GM18520 (cell line): ENCODE measurements around the gene PACRG.

Experiments used
- ATAC-seq: cut with Tn5 transposase; IDR thresholded peaks from one replicate; pipeline ENCODE4 v1.9.1; 2021; ENCODE audit not compliant: unreplicated experiment

PACRG gene

DNA sequence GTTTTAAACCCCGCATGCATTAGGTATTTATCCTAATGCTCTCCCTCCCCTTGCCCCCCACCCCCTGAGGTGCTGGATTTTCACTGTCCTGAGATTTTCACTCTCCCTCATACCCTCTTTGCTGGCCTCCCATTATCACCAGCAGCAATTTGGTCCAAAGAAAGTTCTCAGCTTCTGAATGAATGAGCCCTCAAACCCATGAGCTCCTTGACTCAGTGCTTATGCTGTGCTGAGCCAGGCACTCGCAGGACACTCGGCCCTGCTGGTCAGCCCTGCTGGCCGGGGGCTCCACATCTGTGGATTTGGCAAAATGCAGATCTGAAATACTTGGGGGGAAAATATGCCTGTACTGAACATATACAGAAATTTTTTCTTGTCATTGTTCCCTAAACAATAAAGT is 533.6 kb downstream of the PACRG start:
- ATAC-seq: no peak

DNA sequence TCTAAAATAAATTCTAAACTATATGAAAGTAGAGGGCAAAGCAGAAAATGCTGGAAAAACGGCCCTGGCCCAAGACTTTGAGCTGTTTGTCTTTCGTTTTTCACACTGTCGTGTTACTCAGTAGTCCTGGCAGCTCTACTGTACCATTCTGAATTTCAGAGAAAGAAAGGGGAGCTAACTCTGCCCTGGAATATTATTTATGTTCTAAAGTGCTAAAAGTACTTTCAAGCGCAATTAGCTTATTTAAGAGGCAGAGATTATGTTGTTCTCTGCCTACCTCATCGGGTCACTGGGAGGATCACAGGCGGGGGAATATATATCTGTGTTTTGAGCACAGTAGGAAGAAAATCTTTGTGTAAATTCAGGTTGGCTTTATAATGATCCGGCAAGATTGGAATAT is 534.3 kb downstream of the PACRG start:
- no peak for ATAC-seq

DNA sequence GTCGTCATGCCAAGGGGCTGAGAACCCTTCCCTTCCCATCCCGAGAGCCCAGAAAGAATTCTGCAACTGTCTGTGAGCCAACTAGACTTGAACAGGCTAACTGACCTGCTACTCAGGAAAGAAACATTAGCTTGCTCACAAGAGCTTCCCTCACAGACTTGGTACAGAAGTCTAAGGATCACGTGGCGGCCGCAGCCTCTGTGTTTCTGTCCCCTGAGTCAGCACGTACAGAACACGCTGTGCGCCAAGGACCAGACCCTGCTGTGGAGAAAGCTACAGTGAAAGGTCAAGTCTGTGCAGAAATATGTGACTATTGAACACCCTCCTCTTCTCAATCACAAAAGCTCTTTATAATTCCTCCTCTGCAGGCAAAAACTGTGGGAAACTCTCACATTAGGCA is 535.4 kb downstream of the PACRG start:
- ATAC-seq: no peak

DNA sequence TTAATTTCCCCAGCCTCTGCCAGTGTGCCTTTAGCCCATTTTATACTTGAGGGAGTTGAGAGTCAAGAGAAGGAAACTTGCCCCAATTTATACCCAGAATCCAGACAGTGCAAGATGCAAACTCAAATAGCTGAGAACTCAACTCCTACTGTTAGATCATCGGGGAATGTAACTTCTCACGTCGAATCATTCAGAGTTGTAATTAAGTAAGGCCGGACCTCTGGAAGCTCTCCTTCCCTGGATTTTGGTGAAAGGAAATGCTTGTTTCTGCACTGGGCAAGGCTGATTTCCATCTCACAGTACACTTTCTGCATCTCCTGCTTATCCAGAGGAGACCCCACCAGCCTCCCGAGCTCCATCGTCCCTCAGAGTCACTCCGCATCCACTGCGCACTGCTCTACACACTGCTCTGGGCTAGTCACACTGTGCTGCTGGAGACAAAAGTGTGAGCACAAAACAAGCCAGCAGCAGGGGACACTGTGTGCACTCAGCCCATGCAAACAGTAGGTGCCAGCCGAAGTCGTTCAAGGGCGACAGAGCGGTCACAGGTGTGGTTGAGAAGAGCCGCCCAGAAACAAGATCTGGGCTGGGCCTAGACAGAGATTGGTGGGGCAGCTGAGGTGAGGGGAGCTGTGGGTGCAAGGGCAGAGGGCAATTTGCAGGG is 536.4 kb downstream of the PACRG start:
- no peak for ATAC-seq

DNA sequence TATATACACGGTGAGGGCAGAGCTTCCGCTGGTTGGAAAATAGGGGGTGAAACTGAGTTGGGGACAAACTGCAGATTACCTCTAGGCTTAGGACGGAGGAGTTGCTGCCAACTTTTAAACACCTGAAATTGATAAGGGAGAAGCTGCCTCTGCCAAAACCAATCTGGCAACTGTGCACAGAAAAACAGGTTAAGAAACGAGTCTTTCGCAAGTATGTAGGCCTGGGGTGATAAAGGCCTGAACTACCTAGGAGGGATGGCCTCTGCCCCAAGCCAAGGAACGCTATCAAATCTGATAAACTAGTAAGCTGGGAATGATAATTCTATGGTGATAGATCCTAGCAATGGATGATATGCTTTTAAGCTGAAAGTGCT is 536.9 kb downstream of the PACRG start:
- no peak for ATAC-seq

DNA sequence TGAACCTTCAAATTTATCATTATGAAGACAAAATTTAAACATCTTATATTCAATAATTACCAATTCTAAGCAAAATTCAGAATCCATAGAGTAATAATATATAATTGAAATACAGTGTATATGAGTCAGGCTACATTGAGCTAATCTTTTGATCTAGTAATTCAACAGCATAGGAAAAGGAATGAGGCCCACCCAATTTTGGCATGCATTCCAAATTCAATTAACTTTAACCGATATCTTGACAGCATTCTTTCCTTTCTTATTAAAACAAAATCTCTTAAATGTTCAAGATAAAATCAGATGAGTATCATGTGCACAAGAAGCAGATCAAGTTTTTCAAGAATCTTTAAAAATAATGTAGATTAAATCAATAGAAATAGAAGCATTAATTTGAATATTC is 553.9 kb downstream of the PACRG start:
- no peak for ATAC-seq

DNA sequence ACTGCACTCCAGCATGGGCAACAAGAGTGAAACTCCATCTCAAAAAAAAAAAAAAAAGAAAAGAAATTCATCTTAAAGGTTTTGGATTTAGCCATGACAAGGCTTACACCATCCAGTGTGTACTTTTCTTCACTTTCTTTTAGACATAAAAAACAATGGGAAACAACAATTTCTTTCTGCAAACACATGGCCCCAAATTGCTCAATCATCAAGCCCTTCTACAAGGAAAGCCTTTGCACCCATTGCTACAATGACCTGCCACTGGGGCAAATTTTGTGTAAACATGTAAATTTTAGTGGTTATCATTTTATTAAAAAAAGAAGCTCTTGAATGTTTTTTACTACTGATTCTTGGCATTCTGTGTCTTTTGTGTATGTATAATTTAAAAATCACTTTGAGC is 554.9 kb downstream of the PACRG start:
- ATAC-seq: no peak

DNA sequence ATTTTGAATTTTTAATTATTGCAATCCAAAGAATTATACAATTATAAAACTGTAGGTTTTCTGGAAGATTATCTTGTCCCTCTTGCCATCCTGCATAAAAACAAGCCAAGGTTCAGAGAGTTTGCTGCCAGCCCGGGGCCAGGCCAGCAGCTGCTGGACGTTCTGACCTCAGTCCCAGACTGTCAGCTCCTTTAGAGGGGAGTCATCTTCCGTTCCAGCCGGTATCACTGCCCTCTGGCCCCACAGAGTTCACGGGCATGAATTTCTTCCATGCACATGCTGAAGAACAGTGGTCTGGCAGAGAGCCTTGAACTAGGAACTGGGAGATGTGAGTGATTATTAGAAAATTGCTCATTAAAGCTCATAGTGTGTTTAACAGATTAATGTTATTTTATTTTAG is 556.4 kb downstream of the PACRG start:
- ATAC-seq: no peak

DNA sequence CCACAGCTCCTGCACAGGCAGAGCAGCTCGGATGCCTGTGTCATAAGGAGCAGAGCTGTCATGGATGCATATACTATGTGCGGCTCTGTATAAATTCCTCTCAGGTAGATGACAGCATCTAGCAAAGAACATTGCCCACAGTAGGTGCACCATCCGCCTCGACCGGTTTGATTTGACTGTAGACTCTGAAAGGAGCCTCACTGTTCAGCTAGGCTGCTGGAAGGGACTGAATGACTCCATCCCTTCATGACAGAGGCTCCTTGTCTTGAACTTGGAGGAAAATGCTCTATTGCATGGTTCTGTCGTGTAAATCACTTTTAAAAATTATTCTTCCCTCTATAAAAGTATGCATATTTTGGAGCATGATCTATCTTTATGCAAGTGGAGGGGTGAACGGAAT is 557.9 kb downstream of the PACRG start:
- no peak for ATAC-seq

DNA sequence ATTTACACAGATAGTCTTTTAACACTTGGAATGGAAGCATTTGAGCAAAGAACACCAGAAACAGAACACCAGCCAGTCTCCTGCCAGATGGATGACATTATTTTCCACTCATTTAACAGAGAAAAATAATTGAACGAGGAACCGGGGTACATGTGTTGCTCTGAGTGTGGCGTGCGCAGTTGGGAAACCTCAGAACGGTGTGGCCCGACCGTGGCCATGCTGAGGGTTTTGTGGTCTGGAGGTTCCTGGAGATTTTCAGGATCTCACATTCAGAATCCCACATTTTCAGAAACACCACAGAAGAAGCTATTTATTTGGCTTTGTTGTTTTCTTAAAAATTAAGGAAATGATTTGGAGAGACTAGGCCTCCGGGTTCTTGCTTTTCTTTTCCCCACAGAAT is 559.9 kb downstream of the PACRG start:
- ATAC-seq: no peak

DNA sequence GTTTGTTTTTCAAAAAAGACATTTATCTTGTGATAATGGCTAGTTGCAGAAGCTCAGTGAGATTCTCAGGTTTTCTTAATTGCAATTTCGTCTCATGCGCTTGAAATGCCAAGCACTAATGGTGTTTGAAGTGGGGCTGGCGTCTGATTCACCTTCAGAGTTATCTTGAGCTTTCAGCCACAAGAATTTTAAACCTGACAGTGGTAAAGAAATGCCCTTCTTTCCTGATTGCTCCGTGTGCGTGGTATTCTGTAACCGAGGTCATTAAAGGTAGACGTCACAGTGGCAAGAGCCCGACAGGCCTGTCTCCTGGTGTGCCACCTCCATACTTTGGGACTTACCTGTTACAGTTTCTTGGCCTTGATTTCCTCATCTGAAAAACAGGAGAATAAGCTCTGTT is 560.3 kb downstream of the PACRG start:
- ATAC-seq: no peak

DNA sequence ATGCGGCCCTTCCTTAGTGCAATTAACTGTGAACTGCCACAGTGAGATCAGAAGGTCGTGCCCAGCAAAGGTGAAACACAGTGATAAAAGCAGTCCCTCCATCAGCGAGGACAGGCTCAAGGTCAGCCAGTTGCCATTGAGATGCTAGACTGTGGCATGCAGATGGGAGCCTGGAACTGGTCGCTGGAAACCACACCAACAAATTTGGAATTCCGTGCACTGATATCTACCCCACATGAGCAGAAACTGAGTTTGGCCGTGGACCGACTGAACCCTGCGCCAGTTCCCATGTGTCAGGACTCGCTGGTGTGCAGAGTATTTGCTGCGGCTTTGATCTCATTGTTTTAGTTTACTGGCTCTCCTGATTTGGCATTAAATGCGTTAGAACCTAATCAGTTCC is 561.1 kb downstream of the PACRG start:
- no peak for ATAC-seq

DNA sequence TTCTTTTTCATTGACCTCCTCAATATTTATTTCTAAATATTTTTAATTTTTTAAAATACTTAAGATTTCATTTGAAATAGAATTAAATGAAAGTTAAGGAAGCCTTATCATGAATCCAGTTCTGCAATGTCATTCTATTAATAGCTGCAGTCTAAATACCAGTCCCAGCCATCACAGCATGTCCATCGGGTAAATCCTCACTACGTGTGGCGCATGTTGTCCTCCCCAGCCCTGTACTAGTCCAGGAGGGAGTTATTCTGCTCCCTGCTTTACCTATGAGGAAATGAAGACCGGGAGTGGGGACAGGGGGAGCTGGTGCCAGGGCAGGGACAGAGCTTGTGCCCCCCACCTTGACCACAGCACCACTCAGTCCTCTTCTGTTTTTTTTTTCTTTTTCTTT is 561.7 kb downstream of the PACRG start:
- no peak for ATAC-seq

DNA sequence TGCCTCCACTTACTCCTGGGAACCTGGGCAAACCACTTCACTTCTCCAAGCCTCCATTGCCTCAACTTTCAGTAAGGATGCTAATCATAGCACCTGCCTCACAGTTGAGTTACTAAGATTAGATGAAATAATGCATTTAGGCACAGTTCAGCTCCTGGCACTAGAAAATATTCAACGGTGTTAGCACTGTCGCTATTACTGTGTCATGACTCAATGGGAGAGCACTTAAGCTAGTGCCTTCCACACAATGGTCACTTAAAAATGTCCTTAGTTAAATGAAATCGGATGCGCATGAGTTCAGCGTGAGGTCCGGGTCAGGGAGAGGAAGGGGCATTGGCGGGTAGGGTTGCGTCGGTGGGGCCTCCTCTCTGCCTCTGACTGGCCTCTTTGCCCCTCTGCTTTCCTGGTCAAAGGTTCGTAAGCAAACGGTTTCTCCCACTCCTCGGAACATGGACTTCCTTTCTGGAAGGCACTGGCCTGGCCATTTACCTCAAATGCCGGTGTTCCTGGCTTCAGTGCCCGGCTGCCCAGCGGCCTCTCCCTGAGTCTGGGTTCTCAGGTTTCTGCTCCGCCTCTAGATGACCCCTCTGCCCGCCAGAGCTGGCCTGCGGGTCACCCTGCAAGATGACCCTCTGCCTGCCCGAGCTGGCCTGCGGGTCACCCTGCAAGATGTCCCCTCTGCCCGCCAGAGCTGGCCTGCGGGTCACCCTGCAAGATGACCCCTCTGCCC is 562.9 kb downstream of the PACRG start:
- ATAC-seq: no peak

DNA sequence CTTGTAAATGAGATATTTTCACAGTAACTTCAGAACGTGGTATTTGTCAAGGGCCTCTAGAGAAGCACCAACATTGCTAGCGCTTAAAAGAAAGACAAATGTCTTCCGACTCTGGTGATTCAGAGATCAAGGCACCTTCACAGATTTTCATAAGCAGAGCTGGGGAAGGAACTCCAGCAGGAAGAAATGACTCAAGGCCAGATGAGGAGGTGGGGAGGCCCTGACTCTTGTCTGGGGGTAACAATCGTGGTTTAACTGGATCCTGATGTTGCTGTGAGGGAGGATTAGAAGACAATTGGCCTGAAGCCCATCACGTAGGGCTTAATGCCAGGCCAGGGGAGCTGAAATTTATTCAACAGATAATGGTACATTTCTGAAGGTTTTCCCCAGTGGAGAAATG is 563.8 kb downstream of the PACRG start:
- no peak for ATAC-seq

DNA sequence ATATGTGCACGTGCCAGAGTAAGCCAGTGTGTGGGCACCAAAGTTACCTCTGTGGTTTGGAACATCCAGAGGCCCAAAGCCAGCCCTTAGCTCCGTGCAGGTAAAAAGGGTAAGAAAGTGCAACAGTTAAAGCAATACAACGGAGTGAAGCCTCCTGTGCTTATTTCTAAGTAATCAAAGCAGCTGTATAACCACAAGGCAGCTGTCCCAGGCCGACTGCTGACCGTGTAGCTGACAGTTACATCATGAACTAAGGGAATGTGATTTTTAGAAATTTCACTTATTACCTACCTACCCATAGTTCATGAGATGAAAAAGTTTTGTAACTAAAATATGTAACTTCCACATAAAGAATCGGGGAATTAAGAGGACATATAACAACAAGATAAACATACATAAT is 565.5 kb downstream of the PACRG start:
- no peak for ATAC-seq

DNA sequence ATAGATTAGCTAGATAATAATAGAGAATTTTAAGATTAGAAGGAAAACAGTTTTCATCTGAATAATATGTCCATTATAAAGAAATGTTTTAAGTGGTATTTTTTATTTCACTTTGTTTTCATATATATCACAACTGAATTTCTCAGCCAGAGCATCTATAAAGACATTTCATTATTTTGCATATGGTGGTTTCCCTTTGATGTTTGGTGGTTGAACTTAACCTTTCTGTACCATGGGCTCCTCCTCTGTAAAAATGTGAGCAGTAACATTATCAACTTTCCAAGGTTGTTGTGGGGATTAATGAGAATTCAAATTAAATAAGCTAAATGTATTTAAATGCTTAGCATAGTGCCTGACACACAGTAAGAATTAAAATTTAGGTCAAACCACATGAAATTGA is 567.0 kb downstream of the PACRG start:
- ATAC-seq: no peak

DNA sequence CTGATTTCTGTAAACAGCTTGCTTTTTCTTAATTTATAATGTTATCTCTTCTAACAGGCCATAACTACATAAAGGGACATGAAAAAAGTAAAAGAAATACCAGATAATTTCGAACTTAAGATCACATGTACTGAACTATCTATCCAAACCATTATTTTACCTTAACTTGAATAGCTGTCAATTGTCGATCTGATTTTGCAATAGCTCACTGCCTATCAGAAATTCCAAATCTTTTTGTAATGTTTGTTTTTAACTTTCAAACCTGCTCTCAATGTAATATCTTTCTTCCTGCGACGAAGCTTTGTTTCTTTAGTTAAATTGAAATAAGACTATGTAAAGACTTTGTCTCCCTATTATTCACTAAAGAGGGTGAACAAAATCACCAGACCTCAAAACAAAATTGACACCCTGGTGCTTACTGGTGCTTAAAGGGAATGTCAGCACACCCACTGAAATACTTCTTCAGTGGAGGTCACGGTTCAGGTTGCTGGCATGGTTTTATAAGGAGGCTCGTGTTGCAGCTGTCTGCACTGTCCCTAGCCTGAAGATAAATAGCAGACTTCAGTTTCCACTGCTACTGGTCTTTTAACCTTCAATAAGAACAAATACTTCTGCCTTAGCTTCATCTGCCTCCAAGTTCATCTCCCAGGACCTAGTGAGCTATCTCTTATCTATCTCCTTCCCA is 569.2 kb downstream of the PACRG start:
- ATAC-seq: no peak

DNA sequence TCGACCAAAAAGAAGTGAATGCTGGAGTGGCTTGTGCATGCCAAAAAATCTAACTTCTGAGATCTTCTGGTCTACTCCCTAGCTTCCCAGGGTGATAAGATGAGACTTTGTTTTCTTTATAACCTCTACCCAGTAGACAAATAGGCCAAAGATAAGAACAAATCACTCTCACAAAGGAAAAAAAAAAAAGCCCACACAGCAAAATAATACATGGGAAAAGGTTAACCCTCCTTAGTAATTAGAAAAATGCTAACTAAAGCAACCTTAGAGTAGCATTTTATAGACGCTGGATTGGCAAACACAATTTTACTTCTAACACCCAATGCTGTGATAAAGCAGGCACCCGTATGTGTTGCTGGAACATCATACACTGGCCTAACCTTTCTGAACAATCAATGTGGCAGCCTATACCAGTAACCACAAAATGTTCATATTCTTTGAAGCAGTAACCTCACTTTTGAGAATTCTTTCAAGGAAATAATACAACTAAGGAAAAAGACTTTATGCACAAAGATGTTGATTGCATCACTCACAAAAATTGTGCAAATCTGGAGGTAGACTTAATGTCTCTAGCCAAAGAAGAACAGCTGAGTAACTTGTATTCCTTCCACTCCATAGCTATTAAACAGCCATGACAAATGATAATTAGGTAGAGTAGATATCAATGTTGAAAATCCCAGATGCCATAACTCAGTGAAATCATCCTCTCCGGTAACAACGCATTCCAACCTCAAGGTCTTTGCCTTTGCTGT is 570.5 kb downstream of the PACRG start:
- ATAC-seq: no peak

DNA sequence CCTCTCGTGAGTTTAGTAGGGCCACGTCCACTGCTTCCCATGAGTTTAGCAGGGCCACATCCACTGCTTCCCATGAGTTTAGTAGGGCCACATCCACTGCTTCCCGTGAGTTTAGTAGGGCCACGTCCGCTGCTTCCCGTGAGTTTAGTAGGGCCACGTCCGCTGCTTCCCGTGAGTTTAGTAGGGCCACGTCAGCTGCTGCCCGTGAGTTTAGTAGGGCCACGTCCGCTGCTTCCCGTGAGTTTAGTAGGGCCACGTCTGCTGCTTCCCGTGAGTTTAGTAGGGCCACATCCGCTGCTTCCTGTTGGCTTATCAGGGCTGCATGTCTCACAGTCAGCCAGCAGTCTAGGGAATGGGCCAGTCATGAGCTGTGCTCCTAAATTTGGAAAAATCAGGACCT is 573.1 kb downstream of the PACRG start:
- ATAC-seq: no peak

DNA sequence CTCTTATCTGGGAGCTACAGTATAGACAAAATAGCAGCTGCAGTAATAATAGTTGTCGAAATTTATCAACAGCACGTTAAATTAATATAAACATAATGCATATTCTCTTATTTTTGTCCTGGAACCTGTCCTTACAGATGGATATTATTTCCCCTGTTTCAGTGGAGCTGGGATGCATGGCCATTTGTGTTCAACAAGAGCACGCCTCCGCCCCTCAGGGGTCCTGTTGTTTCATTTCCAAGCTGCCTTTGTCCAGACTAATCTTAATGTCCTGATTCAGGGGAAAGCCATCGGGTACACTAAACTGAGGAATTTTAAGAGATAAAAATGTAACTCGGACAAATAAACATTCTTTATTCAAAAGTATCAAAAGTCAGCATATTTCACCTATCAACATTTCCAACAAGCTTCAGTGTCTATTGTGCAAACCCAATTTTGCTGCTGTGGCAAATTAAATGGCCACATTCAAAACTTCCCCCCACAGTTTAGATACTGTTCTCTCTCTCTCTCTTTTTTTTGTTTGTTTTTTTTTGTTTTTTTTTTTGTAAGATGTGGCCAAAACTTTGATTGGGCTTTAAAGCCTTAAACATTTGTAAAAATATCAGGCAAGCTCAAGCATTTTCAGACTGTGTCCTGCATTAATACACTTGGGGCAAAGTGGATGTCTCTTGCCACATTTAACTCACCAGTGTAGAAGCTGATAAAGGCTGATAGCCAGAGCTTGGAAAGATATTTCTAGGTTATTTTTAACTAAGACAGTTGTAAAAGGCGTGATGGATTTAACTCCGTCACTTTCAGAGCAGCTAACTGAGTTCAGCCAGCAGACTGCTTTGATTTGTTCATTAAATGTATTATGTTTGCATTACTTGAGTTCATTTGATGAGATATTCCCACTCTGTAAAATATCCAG is 574.2 kb downstream of the PACRG start:
- no peak for ATAC-seq
